ENCODE data around the gene CEACAM5.

Gene CEACAM5

GRCh38 chr19:41708481-41708880, at the start of gene CEACAM5:
Gene CEACAM5, plus strand, starts transcription at chr19:41708626. Its CDS starts 106 bp downstream, at chr19:41708732.
- peak; percentile 19 for DNase-seq

GRCh38 chr19:41666075-41666474, 42.4 kb upstream of the CEACAM5 start:
- DNase-seq: no peak

- peak; percentile 46 for DNase-seq
Observed at GRCh38 chr19:41668315-41668714, 40.1 kb upstream of the CEACAM5 start.

- DNase-seq: no peak
Observed at GRCh38 chr19:41670755-41671154, 37.7 kb upstream of the CEACAM5 start.

- DNase-seq: no peak
Observed at GRCh38 chr19:41671486-41671885, 36.9 kb upstream of the CEACAM5 start.

- DNase-seq: no peak
Observed at GRCh38 chr19:41682437-41682836, 26.0 kb upstream of the CEACAM5 start.

GRCh38 chr19:41687419-41687818, 21.0 kb upstream of the CEACAM5 start:
- DNase-seq: no peak

GRCh38 chr19:41688098-41688497, 20.3 kb upstream of the CEACAM5 start, which contains the start of gene CEACAM7:
Gene CEACAM7, minus strand, starts transcription at chr19:41688270. Its CDS starts 105 bp downstream, at chr19:41688165.
- peak; percentile 16 for DNase-seq

- DNase-seq: no peak
Observed at GRCh38 chr19:41688687-41689086, 19.7 kb upstream of the CEACAM5 start.

- DNase-seq: no peak
Observed at GRCh38 chr19:41689993-41690800, 18.2 kb upstream of the CEACAM5 start.

- DNase-seq: no peak
Observed at GRCh38 chr19:41690801-41691065, 17.7 kb upstream of the CEACAM5 start.

GRCh38 chr19:41691268-41691970, 17.0 kb upstream of the CEACAM5 start:
- DNase-seq: peak; percentile 60

GRCh38 chr19:41694196-41694595, 14.2 kb upstream of the CEACAM5 start:
- DNase-seq: no peak

GRCh38 chr19:41694831-41695635, 13.4 kb upstream of the CEACAM5 start:
- DNase-seq: no peak

- no peak for DNase-seq
Observed at GRCh38 chr19:41695745-41696144, 12.7 kb upstream of the CEACAM5 start.

- no peak for DNase-seq
Observed at GRCh38 chr19:41696402-41697197, 11.8 kb upstream of the CEACAM5 start.

- no peak for DNase-seq
Observed at GRCh38 chr19:41697198-41697855, 11.1 kb upstream of the CEACAM5 start.

GRCh38 chr19:41698746-41699230, 9.6 kb upstream of the CEACAM5 start:
- DNase-seq: peak; percentile 60

- DNase-seq: peak; percentile 51
Observed at GRCh38 chr19:41699231-41699967, 9.0 kb upstream of the CEACAM5 start.

- peak; percentile 20 for DNase-seq
Observed at GRCh38 chr19:41699968-41700323, 8.5 kb upstream of the CEACAM5 start.

Measured in NCI-H69 (cell line).